ENCODE data around the gene VAPA.

The VAPA gene

GRCh38 chr18:9974279-9974915 lies 60.6 kb downstream of the VAPA start:
- no peak for DNase-seq (ENCODE audit: low read depth in 2 of 2)

GRCh38 chr18:9975658-9976057 lies 61.8 kb downstream of the VAPA start:
- no peak for DNase-seq (ENCODE audit: low read depth in 2 of 2)

GRCh38 chr18:9982711-9983110 lies 68.9 kb downstream of the VAPA start:
- DNase-seq (ENCODE audit: low read depth in 2 of 2) = no peak

DNA sequence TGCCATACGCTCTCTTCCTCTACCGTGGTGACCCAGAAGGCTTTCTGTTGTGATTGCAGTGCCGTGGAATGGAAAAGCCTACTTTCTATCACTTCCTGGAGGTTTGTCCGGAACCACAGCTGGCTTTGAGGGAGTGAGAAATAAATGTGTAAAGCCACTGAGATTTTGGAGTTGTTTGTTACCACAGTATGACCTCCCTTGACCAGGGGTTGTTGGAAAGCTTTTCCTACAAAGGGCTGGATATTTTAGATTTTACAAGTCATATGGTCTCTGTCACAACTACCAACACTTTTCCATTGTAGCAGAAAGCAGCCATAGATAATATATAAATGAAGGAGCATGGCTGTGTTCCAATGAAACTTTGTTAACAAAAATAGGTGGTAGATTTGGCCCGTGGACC lies 70.3 kb downstream of the VAPA start:
- DNase-seq (ENCODE audit: low read depth in 2 of 2) = no peak

DNA sequence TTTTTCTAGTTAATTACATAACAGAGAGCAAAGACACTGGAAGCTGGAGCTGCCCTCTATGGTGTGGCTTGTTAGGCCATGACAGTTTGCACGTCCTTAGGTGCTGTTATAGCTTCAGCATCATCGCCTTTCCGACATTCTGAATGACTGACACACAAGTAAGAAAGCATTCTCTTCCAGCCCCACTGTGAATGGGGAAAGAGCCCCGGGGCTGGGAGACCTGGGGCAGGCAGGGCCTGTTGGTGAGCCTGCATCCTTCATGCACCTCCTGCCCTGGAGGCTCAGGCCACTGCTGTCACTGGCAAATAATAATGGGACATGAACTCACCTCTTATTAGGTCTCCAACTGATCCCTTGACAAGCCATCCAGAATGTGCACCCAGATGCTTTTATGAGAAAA lies 71.8 kb downstream of the VAPA start:
- no peak for DNase-seq (ENCODE audit: low read depth in 2 of 2)

DNA sequence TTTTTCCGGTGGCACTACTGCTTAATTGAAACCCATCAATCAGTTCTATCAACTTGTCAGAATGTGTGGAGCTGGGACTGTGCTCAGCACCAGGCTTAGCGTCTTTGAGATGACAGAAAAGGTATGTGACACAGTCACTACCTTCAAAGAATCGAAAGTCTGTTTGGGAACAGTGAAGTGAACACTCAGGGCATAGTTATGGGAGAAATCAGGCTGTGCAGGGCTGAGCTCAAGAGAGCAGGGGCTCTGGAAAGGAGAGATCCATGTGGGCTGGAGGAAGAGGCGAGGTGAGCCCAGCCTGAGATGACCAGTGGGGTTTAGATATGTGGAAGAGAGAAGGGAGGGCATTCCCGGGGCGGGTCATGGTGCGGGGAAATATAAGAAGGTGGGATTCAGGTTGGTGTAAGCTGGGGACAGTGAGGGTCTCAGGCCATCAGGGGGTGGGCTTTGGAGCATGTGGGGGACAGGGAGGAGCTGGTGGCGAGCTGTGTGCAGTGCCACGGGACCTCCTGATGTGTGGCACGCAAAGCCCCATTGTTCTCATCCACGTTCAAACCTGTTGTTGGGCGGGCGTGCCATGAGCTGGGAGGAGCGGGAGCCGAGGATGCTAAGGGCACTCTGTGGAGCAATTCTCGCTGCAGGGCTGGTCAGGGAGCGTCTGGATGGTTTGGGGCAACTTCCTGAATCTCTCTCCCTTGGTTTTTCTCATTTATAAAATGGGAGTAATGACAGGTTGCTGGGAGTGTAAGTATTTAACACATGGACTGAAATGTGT lies 72.5 kb downstream of the VAPA start:
- DNase-seq (ENCODE audit: low read depth in 2 of 2) = no peak

- no peak for DNase-seq (ENCODE audit: low read depth in 2 of 2)
Observed at GRCh38 chr18:9987345-9987744, 73.5 kb downstream of the VAPA start.

GRCh38 chr18:9987931-9988330 lies 74.1 kb downstream of the VAPA start:
- no peak for DNase-seq (ENCODE audit: low read depth in 2 of 2)

DNA sequence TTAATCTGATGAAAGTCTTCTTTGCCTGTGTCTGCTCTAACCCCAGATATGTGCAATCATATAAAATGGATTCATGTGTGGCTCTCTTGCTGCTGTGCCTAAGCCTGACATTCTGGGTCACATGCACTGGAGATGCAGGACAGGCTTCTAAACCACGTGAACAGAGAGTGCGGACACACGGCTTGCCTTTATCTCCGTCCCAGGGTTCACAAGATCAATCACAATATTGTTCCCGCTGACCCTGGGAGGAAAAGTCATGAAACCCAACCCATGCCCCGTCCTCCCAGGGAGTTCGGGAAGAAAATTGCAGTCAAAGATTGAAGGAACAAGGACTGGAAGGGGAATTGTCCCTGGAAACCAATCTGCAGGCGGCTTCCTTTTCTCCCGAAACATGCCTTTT lies 74.8 kb downstream of the VAPA start:
- DNase-seq (ENCODE audit: low read depth in 2 of 2) = no peak

GRCh38 chr18:9989481-9989880 lies 75.7 kb downstream of the VAPA start:
- DNase-seq (ENCODE audit: low read depth in 2 of 2) = no peak

GRCh38 chr18:9991011-9992000 lies 77.5 kb downstream of the VAPA start:
- DNase-seq (ENCODE audit: low read depth in 2 of 2) = no peak

GRCh38 chr18:9992300-9992972 lies 78.6 kb downstream of the VAPA start:
- DNase-seq (ENCODE audit: low read depth in 2 of 2) = no peak

GRCh38 chr18:9992973-9993520 lies 79.2 kb downstream of the VAPA start:
- no peak for DNase-seq (ENCODE audit: low read depth in 2 of 2)

DNA sequence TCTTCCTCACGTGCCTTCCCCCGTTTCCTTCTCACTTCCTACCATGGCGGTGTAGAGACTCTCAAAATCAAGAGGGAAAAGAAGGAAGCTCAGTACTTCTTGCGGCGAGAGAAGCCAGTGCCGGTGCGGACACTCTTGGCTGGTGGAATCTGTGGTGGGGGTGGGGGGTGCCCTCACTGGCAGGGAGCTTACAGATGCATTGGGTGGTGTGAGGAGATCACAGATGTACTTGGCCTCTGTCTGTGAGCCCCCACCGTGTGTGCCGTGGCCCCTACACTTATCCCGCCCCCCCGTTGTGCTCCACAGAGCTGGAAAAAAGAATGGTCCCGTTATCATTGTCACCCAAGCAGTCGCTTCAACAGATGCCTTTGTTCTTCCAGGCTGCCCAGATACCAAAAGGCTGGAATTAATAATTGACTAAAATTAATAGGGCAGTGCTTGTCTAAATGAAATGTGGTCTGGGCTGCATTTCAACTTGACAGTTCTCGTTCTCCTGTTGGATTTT lies 79.8 kb downstream of the VAPA start:
- no peak for DNase-seq (ENCODE audit: low read depth in 2 of 2)

DNA sequence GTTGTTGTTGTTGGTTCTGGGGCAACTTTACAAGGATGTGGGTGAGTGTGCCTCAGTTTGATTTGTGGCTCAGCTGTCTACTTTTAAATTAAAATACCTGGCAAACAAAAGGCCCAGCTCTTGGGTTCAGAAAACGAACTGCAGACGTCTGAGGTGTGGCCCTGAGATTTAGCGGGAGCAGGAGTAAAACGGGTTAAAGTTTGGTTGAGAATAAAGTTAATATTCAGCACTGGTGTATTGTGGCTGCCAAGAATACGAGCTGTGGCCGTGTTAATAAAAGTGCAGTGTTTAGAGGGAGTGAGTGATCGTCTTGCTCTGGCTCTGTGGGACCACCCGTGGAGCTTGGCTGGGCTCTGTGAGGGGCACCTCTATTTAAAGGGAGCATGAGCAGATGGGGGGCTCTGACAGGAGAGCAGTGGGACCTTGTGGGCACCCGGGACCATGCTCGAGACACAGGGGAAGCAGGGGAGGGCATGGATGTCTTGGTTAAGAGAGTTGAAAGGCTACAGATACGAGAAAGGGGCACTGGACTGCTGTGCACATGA lies 80.3 kb downstream of the VAPA start:
- DNase-seq (ENCODE audit: low read depth in 2 of 2) = no peak

DNA sequence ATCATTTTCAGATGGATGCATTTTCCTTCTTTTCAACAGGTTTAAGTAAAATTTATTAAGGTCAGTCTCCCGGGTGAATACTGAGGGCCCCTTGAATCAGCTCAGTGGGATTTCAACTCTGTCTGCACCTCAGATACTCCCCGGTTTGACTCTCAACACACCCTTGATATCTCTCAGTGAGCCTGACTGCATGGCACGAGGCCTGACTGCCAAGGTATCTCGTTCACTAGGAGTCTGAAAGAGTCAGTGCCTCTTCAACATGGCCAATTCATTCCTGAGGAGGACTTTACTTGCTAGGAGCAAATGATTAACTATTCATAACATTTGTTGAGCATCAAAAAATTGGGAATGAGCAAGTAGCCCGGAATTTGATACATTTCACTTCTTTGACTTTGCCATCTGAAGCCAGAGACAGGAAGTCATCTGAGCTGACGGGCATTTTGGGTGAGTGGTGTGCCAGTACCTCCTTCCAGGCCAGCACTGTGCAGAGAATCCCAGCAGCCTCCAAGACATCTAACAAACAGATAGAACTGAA lies 81.0 kb downstream of the VAPA start:
- DNase-seq (ENCODE audit: low read depth in 2 of 2) = no peak

GRCh38 chr18:9995631-9996030 lies 81.8 kb downstream of the VAPA start:
- no peak for DNase-seq (ENCODE audit: low read depth in 2 of 2)

DNA sequence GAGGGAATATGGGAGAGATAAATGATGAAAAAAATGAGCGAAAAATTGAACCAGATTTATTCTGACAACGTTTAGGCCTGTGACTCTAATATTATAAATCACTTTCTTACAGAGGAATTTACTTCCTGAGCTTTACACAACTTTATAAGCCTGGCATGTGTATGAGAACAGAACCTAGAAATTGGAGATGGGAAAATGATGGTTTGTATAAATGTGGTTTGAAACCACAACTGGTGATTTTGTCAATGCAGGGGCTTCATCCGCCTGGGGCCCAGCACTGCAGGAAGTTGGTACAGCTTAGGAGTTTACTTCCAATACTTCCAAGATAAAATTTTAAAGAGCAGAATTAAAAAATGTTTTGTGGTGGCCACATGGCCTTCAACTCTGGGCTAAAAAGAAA lies 82.3 kb downstream of the VAPA start:
- DNase-seq (ENCODE audit: low read depth in 2 of 2) = no peak

DNA sequence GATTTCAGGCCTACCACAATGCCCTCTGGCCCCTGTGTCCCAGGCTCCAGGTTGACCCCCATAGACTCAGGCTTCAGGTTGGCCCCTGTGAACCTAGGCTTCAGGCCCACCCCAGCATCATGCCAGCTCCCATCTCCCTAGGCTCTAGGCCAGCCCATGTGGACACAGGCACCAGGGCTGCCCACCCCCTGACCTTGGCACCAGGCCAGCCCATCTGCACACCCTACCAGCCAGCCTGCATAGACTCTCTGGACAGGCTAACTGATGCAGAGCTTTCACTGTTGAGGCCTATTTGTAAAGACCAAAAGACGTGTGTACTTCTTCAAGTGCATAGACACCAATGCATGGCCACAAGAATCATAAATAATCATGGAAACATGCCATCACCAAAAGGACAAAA lies 83.9 kb downstream of the VAPA start:
- DNase-seq (ENCODE audit: low read depth in 2 of 2) = no peak

- DNase-seq (ENCODE audit: low read depth in 2 of 2) = no peak
Observed at GRCh38 chr18:9998330-9998729, 84.5 kb downstream of the VAPA start.

GRCh38 chr18:10002280-10002679 lies 88.5 kb downstream of the VAPA start:
- DNase-seq (ENCODE audit: low read depth in 2 of 2) = no peak

Measured in stimulated activated CD8-positive, alpha-beta memory T cell treated with anti-CD3 and anti-CD28 coated beads, Interleukin-15, amount 100 ng/mL, for 48 hours (primary cell).